Urinary bladder (tissue), 4 donors: ENCODE results near the gene PYGB. TPM values are rescaled to one million over a fixed set of nuclear protein-coding genes. Genes with fewer than 3 reads are reported as not detected.

Experiments
- DNase-seq: peaks from one replicate; pipeline ENCODE4 v3.0.0-alpha.2; 2015; ENCODE audit errors: extremely low spot score
- H3K27ac ChIP-seq: one replicate; pipeline ENCODE4 v1.5.1; 2013; ENCODE audit warnings: low read depth, mild to moderate bottlenecking, moderate library complexity
- H3K36me3 ChIP-seq: one replicate; pipeline ENCODE4 v1.6.1; 2013; ENCODE audit warnings: mild to moderate bottlenecking, moderate library complexity; ENCODE audit not compliant: insufficient read depth
- H3K4me1 ChIP-seq: one replicate; pipeline ENCODE4 v1.6.1; 2013; ENCODE audit warnings: mild to moderate bottlenecking, moderate library complexity; ENCODE audit not compliant: insufficient read depth
- H3K4me3 ChIP-seq: one replicate; pipeline ENCODE4 v1.5.1; 2013; ENCODE audit warnings: low read depth, low read length
- WGBS: extraction: QIAGEN DNeasy Blood & Tissue Kit; methylation state at CpG from one replicate; pipeline ENCODE4 v1.1.7; 2013; 5-methylcytosine and 5-hydroxymethylcytosine counted together
- polyA plus RNA-seq: library from polyadenylated mRNA; stranded (reverse); fragments of 200-250 nt; gene quantifications from one replicate; pipeline ENCODE4 v1.2.3, GENCODE V29; 2013
- total RNA-seq: library from RNA; depleted of rRNA; stranded (reverse); fragments of >200 nt; gene quantifications from one replicate; pipeline ENCODE4 v1.2.3, GENCODE V29; 2014
- donor health status: healthy with polysubstance abuse.
- donor health status: healthy.

PYGB gene
- total and polyA plus RNA-seq, 2 donors, result 71.4 to 237 TPM

DNA sequence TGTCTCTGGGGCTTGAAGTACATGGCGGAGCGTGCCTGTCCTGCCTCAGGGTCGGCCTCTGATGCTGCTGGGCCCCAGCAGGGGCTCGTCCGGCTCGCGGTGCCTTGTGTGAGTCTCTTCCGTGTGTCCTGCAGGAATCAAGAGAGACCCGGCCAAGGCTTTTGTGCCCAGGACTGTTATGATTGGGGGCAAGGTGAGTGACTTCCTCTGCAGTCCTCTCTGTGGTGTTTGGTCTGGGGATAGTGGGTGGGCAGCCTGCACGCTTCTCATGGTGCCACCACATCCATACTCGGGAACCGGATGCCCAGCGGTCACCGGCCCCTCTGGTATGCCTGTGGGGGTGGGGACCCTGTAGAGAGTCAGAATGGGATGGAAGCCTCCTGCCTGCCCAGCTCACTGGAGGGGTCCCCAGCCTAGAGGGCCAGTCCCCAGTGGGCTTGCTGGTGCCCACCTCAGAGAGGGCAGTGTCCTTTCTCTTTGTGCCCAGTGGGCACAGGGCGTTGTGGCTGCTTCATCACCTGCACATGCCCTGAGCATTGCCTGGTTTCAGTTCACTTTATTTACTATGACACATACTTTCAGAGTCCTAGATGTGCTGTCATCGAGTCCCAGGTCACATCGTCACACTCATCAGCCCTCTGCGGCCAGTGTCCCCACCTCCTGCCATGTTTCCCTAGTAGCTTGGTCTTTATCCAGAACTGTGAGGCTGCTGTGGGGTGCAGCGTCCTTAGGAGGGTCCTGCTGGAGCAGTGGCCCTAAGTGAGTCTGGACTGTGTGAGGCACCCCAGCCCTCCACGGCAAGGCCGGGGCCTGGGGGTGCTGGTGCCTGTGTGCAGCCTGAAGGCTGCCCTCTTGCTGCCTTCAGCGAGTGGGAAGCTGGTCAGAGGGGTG lies 40.7 kb downstream of the PYGB start:
- 91% methylated on average over 22 of the region's 22 CpGs for WGBS
- no peaks in the 10 kb centered on the region for H3K36me3 ChIP-seq
- H3K27ac ChIP-seq, result no peak overlapping the region
- no peak for DNase-seq
- H3K4me3 ChIP-seq, result no peak overlapping the region
- H3K4me1 ChIP-seq, result no peaks in the 10 kb centered on the region

DNA sequence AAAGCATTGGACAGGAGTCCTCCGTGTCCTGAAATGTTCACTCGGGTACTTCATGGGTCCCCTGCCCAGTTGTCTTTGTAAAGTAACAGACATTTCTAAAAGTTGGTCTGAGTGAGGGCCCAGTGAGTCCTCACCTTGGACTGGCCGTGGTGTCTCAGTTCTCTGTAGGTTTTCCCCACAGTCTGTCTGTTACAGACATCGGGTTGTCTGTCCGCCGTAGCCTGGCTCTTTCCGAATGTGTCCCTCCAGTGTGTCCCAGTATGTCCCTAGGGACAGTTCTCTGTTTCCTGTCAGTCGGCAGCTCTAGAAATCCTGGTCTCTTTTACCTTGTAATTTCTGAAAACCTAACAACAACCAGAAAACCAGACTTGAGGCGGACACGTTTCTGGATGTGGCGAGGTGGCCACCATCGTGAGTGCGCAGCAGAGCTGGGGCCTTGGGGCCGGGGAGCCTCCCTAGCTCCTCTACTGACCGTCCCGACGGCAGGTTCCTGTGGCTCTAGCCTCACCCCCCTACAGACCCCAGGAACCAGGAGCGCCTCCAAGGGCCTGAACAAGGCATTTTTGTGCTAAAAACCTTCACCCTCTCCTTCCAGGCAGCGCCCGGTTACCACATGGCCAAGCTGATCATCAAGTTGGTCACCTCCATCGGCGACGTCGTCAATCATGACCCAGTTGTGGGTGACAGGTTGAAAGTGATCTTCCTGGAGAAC lies 42.2 kb downstream of the PYGB start:
- WGBS, result 90% methylated on average over 24 of the region's 24 CpGs
- Histone ChIP-seq H3K4me3 (no peak overlapping the region), H3K36me3 (no peaks in the 10 kb centered on the region), H3K4me1 (no peaks in the 10 kb centered on the region), H3K27ac (no peak overlapping the region)
- DNase-seq, result no peak

DNA sequence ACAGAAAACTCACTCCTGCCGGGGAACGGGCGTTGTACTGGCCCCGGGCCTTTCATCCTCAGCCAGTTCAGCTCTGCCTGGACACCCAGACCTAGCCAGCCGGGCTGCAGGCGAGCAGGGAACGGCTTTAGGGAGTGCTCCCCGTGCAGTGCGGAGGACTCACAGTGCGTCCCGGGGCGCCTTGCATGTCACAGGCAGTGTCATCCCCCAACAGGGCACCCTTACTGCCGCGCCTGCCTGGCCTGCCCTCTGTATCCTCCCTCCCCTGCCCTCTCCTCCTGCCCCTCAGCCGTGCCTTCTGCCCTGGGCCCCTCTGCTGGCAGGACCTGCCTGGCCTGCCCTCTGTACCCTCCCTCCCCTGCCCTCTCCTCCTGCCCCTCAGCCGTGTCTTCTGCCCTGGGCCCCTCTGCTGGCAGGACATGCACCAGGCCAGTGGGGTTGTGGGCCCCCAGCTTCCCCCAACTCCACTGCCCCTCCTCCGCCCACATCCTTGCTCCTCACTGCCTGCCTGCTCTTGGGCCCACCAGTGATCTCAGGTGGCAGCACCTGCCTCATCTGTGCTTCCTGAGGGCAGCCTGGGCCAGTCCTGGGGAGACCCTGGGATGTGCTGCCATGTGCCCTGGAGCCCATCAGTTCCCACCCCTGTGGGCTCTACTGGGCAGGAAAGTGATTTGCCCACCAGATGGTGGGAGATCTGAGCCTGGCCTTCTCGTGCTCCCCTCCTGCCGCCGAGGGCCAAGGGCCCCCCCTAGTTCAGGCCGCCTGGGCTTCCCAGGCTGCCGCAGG lies 43.0 kb downstream of the PYGB start:
- 94% methylated on average over 22 of the region's 22 CpGs for WGBS
- no peak for DNase-seq
- no peak overlapping the region for H3K4me3 ChIP-seq
- H3K36me3 ChIP-seq, result no peaks in the 10 kb centered on the region
- no peak overlapping the region for H3K27ac ChIP-seq
- H3K4me1 ChIP-seq, result no peaks in the 10 kb centered on the region

DNA sequence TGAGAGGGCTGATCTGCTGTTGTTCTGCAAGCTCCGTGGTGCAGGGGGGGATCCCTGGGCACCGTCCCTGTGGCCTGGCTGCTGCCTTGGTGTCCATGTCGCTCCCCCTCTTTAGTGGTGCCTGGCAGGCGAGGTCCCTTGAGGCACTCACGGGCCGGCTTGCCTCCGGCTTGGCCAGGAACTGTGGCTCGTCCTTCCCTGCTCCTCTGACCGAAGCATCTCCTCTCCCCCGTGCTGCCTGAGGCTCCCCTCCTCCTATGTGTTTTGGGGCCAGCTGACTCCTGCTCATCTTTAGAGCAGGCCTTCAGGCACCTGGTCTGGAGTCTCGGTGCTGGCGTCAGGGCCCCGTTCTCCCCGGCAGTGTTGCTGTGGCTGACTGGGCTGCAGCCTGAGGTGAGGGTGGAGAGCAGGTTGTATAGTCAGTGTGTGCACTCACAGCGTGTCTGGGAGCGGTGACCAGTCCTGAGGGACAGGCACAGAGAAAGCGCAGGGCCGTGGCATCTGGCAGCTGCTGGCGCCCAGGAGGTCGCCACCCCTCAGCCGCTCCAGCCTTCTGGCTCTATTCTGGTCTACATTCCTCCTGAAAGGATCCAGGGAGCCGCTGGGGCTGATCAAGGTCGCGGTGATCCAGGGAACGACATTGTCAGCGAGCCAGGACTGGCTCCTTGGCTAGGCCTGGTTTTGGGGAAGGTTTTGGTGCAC lies 43.7 kb downstream of the PYGB start:
- Histone ChIP-seq H3K4me1 (no peaks in the 10 kb centered on the region), H3K4me3 (no peak overlapping the region), H3K27ac (no peak overlapping the region), H3K36me3 (no peaks in the 10 kb centered on the region)
- 91% methylated on average over 26 of the region's 26 CpGs for WGBS
- no peak for DNase-seq

DNA sequence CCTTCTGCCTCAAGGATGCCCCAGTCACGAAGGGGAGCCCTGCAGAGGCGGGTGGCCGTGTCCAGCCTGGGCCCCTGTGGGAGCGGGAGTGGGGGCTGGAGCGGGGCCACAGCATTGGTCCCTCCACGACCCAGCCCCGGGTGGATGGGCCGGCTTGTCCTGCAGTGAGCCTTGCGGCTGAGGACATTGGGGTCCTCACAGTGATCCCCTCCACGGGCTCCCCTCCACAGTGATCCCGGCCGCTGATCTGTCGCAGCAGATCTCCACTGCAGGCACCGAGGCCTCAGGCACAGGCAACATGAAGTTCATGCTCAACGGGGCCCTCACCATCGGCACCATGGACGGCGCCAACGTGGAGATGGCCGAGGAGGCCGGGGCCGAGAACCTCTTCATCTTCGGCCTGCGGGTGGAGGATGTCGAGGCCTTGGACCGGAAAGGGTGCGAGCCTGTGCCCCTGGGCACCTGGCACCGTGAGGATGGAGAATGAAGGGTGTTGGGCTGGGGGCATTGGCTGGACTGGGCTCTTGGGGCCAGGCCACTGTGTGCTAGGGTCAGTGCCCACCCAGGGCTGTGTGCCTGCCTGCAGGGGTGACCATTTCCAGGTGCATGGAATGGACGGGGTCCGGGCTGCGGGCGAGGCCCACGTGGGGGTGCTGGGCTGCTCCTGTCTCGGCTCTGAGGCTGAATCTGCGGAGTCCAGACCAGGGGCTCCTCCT lies 44.4 kb downstream of the PYGB start:
- no peak for DNase-seq
- no peaks in the 10 kb centered on the region for H3K36me3 ChIP-seq
- H3K4me3 ChIP-seq, result no peak overlapping the region
- 91% methylated on average over 35 of the region's 35 CpGs for WGBS
- no peak overlapping the region for H3K27ac ChIP-seq
- no peaks in the 10 kb centered on the region for H3K4me1 ChIP-seq

DNA sequence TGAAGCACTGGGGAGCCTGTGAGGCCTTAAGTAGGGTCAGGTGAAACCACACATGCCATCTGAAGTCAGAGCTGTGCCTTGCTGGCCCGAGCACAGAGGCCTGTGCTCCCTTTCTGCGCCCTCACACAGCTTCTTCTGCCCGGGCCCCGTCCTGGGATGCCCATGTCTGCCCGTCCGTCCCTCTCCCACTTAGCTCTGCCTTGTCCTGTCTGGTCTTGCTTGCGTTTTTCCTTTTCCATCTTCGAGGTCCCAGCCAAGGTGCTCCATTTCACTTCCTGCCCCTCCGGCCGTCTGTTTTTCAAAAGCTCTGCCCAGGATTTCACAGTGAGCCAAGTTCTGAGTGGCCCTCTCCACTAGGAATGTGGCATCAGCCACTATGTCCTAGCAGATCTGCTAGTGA lies 45.6 kb downstream of the PYGB start:
- DNase-seq, result no peak

DNA sequence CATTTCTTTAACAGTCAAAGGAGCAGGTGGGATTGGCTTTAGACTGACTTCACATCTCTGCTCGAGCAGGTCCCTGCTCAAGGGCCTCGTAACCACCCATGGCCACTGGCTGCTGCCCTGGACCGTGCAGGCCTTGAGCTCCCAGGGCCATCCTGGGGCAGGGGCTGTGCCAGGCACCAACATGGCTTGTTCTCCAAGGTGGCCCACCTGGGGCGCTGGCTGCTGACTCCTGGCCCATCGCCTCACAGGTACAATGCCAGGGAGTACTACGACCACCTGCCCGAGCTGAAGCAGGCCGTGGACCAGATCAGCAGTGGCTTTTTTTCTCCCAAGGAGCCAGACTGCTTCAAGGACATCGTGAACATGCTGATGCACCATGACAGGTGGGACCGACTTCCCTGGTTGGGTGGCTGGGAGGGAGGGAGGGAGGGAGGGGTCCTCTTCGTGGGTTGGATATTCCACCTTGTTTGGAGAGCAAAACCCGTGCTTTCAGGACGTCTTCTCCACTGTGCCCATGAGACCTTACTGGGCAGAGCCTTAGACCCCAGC lies 46.1 kb downstream of the PYGB start:
- Histone ChIP-seq H3K4me3 (no peak overlapping the region), H3K36me3 (no peaks in the 10 kb centered on the region), H3K27ac (no peak overlapping the region), H3K4me1 (no peaks in the 10 kb centered on the region)
- 83% methylated on average over 13 of the region's 13 CpGs for WGBS
- DNase-seq, result no peak

More for the DNA sequence above, 45.6 kb downstream of the PYGB start:
- Histone ChIP-seq H3K4me3 (no peak overlapping the region), H3K4me1 (no peaks in the 10 kb centered on the region), H3K36me3 (no peaks in the 10 kb centered on the region), H3K27ac (no peak overlapping the region)
- 80% methylated on average over 10 of the region's 10 CpGs for WGBS

DNA sequence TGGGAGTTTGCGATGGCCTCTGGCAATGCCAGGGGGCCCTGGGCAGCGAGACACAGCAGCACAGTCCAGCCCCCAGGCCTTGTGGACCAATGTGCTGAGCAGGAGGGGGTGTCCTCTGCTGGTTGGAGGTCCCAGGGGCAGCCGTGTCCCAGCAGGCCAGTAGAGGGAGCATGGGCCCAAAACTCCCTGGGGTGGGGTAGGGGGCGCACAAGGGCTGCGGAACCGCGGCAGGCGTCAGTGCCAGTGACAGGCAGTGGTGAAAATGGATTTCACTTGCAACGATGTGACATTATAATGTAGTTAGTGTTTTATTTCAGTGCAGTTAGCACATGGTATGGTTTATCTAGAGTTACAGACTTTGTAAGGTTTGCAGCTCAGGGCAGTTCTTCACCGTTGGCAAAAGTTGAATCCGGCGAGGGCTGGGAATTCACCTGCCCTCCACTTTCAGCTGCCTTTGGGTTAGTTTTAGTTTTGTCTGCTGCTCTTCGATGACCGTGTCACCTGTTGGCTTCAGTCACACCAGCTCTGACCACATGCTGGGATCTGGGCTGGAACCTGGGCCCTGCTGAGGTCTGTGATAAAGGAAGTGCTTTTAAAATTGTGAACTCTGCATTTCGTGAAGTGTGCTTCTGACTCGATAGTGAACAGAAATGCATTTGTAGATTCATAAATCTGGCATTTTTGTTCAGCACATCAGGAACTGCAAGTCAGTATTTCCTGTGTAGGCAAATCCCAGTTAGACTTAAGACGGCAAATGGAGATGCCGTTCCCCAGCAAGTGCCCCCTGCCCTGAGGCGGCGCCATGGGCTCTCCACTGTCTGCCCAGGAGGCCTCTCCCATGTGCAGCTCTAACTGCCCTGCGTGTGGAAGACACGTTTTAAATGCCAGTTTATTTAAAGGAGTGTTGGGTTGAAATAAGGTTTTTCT lies 46.8 kb downstream of the PYGB start:
- H3K27ac ChIP-seq, result no peak overlapping the region
- H3K4me1 ChIP-seq, result no peaks in the 10 kb centered on the region
- H3K4me3 ChIP-seq, result no peak overlapping the region
- H3K36me3 ChIP-seq, result no peaks in the 10 kb centered on the region
- 55% methylated on average over 22 of the region's 22 CpGs for WGBS
- no peak for DNase-seq

DNA sequence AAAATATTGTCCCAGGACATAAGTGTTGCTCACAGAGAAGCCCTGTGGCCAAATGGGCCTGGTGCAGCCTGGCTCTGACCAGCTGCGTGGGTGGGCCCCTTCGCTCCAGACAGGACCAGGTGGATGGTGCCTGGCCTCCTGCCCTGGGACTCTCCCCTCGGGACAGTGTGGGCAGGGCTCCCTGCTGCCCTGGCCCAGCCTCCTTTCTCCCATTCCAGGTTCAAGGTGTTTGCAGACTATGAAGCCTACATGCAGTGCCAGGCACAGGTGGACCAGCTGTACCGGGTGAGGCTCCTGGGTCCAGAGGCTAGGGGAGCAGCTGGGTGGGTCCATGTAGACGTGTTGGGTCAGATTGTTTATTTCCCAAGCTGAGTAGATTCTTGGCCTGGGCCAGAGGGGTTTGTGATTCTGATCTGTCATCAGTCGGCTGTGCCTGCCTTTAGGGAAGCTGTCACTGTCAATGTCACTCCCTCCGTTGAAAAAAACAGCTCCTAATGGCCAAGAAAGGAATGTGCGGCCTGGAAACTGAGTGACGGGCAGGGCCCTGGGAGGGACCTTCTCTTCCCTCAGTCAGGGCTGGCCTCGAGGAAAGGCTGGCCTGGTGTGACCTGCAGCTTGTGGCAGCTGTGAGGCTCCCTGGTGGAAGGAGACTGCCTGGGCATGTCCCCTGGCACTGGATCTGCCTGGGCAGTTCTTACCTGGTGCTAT lies 47.7 kb downstream of the PYGB start:
- no peak overlapping the region for H3K4me3 ChIP-seq
- H3K27ac ChIP-seq, result no peak overlapping the region
- H3K36me3 ChIP-seq, result no peaks in the 10 kb centered on the region
- WGBS, result 45% methylated on average over 10 of the region's 10 CpGs
- no peak for DNase-seq
- no peaks in the 10 kb centered on the region for H3K4me1 ChIP-seq

DNA sequence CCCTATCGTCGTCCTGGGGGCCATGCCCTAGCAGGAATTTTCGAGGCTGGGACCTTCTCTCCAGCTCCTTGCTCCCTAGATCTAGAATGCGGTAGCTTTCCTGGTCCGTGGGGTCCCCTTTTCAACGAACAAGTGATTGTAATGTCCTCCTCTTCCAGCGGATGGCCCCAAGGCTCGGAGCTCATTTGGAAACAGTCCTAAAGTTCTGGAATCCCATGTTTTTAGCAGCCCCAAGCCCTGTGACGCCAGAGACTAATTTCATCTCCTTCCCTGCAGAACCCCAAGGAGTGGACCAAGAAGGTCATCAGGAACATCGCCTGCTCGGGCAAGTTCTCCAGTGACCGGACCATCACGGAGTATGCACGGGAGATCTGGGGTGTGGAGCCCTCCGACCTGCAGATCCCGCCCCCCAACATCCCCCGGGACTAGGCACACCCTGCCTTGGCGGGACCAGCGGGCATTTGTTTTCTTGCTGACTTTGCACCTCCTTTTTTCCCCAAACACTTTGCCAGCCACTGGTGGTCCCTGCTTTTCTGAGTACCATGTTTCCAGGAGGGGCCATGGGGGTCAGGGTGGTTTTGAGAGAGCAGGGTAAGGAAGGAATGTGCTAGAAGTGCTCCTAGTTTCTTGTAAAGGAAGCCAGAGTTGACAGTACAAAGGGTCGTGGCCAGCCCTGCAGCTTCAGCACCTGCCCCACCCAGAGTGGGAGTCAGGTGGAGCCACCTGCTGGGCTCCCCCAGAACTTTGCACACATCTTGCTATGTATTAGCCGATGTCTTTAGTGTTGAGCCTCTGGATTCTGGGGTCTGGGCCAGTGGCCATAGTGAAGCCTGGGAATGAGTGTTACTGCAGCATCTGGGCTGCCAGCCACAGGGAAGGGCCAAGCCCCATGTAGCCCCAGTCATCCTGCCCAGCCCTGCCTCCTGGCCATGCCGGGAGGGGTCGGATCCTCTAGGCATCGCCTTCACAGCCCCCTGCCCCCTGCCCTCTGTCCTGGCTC lies 48.5 kb downstream of the PYGB start:
- DNase-seq, result no peak
- Histone ChIP-seq H3K4me3 (no peak overlapping the region), H3K36me3 (no peaks in the 10 kb centered on the region), H3K4me1 (no peaks in the 10 kb centered on the region), H3K27ac (no peak overlapping the region)
- 78% methylated on average over 24 of the region's 24 CpGs for WGBS
